HG02623 (cell line): ENCODE measurements around the gene B9D2.
"Not testable (repeated sequence)": the region's sequence is repeated elsewhere in the genome, so short reads cannot be mapped to it uniquely, and the experiment has no call there.

Experiments used
- ATAC-seq: cut with Tn5 transposase; IDR thresholded peaks from one replicate; pipeline ENCODE4 v1.9.1; 2021; ENCODE audit warnings: moderate library complexity; ENCODE audit not compliant: unreplicated experiment

The B9D2 gene

GRCh38 chr19:41392775-41393174 is 28.8 kb upstream of the B9D2 start:
- ATAC-seq = no peak

DNA sequence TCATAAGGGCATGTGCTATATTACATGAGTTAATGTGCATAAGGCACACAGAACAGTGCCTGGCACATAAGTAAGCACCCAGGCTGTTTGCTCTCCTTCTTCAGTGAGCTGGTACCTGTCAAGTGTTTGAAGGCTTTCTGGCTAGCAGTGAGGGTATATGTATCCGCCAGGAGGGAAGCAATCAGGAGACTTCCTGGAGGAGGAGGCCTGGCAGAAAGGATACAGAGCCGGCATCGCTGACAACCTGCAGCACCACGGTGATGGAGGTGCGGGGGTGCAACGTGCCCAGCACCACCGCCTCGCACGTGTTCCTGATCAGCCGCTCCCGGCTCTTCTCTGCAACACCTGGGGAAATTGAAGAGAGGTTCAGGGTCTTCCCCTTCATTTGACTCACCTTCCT is 27.7 kb upstream of the B9D2 start:
- ATAC-seq = no peak

- ATAC-seq = no peak
Observed at GRCh38 chr19:41386442-41386841, 22.5 kb upstream of the B9D2 start.

- no peak for ATAC-seq
Observed at GRCh38 chr19:41384351-41384750, 20.4 kb upstream of the B9D2 start.

DNA sequence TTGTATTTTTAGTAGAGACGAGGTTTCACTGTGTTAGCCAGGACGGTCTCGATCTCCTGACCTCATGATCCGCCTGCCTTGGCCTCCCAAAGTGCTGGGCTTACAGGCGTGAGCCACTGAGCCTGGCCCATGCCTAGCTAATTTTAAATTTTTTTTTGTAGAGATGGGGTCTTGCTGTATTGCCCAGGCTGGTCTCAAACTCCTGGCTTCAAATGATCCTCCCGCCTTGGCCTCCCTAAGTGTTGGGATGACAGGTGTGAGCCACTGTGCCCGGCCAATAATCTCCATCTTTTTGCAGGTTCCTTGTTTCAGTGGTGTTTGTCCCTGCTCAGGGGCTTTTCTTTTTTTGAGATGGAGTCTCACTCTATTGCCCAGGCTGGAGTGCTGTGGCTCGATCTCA is 17.6 kb upstream of the B9D2 start:
- not testable (repeated sequence) for ATAC-seq

GRCh38 chr19:41377977-41378709 is 14.2 kb upstream of the B9D2 start:
- ATAC-seq = no peak

GRCh38 chr19:41376998-41377365 is 13.0 kb upstream of the B9D2 start:
- no peak for ATAC-seq

DNA sequence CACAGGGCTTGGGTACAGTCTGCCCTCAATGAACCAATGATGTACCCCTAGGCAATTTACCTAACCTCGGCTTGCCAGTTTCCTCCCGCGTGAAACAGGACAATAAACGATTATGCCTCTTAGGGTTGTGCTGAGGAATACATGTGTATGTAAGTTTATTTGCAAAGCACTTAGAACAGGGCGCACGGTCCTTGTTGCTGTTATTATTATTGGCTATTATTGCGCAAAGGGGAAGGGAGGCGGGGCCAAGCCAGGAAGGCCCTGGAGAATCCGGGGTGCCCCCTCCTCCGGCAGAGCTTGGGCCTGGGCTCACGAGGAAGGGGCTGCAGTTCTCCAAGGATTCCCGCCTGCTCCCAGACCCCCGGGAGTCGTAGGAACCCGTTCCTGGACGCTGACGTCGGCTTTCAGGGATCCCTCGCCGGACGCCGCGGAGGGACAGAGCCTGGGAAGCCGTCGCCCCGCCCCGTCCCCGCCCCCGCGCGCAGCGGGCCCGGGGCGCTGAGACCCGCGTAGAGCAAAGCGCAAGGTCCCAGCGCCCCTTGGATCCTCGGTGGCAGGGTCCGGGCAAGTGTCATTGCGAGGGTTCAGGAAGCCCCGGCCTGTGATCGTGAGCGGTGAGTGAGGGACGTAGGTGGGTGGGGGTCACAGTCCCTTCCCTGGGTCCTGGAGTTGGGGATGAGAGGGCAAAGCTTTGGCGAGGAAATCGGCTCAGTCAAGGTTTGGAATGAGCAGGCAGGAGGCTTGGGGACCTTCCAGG is 12.5 kb upstream of the B9D2 start, which contains the start of gene TMEM91:
TMEM91 (plus strand) TSS at position 293 of the 757 bp plus-strand sequence. CDS start 1,777 bp downstream, outside the sequence.
- ATAC-seq = no peak

- ATAC-seq = no peak
Observed at GRCh38 chr19:41373993-41374392, 10.0 kb upstream of the B9D2 start.

DNA sequence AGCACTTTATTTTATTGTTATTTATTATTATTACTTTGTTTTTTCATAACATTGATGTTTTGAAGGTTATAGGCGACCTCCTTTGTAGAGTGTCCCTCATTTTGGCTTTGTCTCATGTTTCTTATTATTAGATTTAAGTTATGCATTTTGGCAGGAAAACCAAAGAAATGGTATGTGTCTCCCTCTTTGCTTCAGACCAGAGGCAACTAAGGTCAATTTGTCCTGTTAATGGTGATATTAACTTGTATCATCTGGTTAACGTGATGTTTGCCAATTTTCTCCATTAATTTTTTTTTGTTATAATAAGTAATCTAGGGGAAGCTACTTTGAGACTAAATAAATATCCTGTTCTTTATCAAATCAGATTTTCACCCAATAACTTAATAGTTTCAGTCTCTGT is 8.6 kb upstream of the B9D2 start:
- no peak for ATAC-seq

DNA sequence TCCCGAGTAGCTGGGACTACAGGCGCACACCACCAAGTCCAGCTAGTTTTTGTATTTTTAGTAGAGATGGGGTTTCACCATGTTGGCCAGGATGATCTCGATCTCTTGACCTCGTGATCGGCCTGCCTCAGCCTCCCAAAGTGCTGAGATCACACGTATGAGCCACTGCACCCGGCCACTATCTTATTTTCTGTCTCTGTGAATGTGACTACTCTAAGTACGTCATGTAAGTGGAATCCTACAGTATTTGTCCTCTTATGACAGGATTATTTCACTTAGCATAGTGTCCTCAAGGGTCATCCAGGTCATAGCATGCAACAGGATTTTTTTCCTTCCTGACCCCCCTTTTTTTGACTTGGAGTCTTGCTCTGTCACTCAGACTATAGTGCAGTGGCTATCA is 7.6 kb upstream of the B9D2 start:
- no peak for ATAC-seq

DNA sequence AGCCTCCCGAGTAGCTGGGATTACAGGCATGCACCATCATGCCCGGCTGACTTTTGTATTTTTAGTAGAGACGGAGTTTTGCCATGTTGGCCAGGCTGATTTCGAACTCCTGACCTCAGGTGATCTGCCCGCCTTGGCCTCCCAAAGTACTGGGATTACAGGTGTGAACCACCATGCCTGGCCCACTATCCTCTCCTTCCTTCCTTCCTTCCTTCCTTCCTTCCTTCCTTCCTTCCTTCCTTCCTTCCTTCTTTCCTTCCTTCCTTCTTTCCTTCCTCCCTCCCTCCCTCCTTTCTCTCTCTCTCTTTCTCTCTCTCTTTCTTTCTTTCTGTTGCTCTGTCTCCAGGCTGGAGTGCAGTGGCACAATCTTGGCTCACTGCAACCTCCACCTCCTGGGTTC is 7.2 kb upstream of the B9D2 start:
- ATAC-seq = not testable (repeated sequence)

GRCh38 chr19:41369769-41370168 is 5.8 kb upstream of the B9D2 start:
- no peak for ATAC-seq

- no peak for ATAC-seq
Observed at GRCh38 chr19:41367848-41368301, 3.9 kb upstream of the B9D2 start.

DNA sequence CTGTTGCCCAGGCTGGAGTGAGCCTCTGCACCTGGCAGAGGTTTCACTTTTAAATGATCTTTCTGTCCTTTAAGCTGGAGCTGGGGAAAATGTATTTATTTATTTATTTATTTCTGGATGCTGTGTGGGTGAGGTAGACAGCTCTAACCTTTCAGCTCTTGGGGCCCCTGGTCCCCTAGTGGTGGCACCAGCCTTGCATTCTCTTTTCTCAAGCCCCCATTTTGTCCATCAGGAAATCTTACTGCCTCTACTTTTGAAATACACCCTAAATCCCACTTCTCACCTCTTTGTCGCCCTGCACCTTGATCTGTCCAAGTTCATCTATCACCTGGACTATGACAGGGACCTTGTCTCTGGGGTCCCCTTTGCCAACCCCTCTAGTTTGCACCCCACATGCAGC is 2.1 kb upstream of the B9D2 start:
- ATAC-seq = no peak

DNA sequence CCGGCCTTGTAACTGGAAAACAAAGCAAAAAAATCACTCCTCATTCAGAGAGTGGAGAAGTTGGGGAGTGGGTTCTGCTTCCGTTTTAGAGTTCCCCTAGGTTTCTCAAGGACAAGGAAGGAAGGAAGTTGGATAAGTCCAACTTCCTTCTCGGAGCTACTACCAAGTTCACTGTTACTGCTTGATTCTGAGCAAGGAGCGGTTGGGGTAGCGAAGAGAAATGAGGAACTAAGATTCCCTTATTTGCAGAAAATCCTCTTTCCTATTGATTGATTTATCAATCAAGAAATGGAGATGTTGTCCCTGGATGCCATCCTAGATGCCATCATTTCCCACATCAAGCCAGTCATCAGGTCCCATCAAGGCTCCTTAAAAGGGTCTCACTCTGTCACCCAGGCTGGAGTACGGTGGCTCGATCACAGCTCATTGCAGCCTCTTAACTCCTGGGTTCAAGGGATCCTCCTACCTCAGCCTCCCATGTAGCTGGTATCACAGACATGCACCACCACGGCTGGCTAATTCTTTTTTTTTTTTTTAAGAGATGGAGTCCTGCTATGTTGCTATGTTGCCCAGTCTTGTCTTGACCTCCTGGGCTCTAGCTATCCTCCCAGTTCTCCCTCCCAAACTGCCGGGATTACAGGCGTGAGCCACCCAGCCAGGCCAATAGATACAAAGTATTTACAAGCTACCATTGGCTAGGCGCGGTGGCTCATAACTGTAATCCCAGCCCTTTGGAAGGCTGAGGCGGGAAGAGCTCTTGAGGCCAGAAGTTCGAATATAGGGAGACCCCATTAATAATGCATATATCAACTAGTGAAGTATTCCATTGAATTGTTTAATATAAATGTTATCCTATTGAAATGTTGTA is 809 bp upstream of the B9D2 start:
- no peak for ATAC-seq

DNA sequence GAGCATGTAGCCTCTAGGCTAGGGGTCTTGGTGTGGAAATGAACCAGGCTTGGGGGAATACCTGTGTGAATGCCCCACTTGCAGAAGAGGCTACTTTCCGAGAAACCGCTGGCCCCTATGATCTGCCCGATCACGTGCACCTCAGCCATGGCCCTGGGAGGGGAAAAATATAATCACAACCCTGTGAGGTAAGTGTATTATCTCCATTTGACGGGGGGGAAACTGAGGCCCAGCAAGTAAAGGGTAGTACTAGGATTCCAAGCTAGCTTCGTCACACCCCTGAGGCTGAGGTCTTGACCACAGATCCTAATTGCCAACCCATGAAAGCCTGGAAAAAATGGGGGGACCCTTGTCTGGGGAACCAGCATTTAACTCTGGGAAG is 587 bp downstream of the B9D2 start:
- no peak for ATAC-seq

DNA sequence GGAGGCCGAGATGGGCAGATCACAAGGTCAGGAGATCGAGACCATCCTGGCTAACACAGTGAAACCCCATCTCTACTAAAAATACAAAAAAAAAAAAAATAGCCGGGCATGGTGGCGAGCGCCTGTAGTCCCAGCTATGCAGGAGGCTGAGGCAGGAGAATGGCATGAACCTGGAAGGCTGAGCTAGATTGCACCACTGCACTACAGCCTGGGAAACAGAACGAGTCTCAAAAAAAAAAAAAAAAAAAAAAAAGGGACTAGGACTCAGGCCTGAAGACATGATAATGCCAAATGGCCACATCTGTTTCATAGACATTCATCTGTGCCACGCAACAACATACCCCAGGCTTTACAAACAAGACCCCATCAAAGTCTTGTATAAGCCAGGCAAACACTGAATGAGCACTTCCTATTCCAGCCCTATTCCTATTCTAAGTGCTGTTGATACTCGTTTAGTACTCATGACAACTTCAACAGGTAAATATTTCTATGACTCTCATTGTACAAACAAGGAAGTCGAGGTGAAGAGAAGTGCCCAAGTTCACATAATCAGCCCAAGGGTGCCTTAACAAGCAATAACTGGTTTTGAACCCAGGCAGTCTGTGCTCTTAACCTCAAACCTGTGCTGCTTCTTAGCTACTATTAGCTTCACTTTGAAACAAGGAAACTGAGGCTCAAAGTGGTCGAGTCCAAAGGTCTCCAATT is 1.7 kb downstream of the B9D2 start:
- no peak for ATAC-seq

- ATAC-seq = no peak
Observed at GRCh38 chr19:41359741-41360140, 4.2 kb downstream of the B9D2 start.

- ATAC-seq = no peak
Observed at GRCh38 chr19:41357746-41358145, 6.2 kb downstream of the B9D2 start.
